ENCODE results near the gene LZTR1.
A peak's percentile ranks its signal among the peaks of the same experiment; 100 is the strongest.

Gene LZTR1

GRCh38 chr22:20980938-20981722 lies 967 bp upstream of the LZTR1 start:
- DNase-seq (ENCODE audit: low read depth, low spot score): no peak

- DNase-seq (ENCODE audit: low read depth, low spot score): no peak
Observed at GRCh38 chr22:20982563-20982882, 426 bp downstream of the LZTR1 start.

DNA sequence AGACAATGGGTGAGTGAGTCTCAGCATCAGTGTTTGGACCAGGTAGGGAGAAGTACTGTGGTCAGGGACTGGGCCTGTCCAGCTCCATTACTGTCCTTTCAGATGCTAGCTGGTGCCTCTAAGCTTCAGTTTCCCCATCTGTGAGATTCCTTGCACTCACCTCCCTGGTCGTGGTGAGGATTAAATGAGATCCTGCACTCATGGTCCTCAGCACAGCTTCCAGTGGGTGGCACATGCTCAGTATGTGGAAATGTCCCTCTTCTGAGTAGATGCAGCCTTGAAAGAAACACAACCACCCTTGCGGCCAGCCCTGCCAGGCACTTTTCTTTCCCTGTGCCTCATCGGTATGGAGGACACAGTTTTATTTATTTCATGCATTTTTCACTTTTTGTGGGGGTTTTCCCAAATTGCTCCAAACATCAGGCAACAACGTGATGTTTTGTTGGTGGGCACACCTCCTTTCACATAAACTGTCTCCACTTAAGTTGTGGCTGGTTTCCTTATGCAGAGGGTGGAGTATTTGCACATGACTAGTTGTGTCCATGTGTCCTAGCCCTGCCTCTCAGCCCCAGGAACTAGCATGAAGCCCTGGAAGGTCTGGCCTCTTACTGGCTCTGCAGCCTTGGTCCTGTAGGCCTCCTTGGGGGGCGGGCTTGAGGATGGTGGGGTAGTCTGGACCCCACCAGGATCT lies 1.1 kb downstream of the LZTR1 start:
- DNase-seq (ENCODE audit: low read depth, low spot score): no peak

DNA sequence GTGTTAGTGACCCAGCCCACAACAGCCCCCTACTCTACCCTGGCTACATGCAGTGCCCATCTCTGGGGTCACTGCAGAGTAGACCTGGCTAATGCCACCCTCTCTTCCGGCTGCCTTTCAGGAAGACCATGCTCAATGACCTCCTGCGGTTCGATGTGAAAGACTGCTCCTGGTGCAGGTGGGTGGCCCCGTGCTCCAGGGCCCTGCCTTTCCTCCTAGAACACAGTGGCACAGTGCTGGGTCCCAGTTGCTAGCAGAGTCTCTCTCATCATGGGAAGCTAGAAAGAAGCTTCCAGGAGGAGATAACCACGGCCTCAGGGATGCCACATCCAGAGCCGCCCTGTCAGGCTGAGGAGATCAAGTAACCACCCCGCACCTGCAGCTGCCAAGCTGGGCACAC lies 3.6 kb downstream of the LZTR1 start:
- DNase-seq (ENCODE audit: low read depth, low spot score): no peak

- DNase-seq (ENCODE audit: low read depth, low spot score): no peak
Observed at GRCh38 chr22:20986365-20986764, 4.3 kb downstream of the LZTR1 start.

- no peak for DNase-seq (ENCODE audit: low read depth, low spot score)
Observed at GRCh38 chr22:20987375-20987774, 5.3 kb downstream of the LZTR1 start.

DNA sequence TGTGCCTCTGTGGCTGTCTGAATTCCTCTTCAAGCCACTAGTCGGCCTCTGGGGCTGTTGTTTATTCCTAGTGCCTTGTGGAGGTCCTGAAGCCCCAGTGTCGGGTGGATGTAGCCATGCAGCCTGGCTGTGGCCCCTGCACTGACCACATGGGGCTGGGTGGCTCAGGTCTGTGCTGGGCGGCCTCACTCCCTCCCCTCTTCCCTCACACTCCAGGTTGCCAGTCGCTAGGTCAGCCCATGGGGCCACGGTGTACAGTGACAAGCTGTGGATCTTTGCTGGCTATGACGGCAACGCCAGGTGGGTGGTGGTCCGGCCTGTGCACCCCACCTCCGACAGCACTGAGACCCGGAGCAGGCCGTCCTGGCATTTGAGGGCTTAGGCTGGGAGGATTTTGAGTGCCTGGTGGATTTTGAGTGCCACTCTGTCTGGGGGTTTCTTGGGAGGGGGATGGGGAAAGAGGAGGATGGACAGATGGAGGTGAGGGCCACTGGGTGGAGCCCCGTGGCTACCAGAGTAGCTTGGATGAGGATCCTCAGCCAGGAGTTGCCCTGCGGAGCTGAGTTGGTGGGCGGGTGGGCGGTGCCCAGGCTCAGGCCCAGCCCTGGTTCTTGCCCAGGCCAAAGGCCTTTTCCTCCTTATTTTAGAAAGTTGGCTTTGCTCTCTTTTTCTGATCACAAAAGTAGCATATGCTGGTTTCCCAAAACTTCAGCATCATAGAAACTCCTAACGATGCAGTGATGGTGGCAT lies 6.7 kb downstream of the LZTR1 start:
- DNase-seq (ENCODE audit: low read depth, low spot score): no peak

- peak; percentile 76 for DNase-seq (ENCODE audit: low read depth, low spot score)
Observed at GRCh38 chr22:20989323-20990138, 7.4 kb downstream of the LZTR1 start.

GRCh38 chr22:20990184-20991180 lies 8.4 kb downstream of the LZTR1 start:
- no peak for DNase-seq (ENCODE audit: low read depth, low spot score)

DNA sequence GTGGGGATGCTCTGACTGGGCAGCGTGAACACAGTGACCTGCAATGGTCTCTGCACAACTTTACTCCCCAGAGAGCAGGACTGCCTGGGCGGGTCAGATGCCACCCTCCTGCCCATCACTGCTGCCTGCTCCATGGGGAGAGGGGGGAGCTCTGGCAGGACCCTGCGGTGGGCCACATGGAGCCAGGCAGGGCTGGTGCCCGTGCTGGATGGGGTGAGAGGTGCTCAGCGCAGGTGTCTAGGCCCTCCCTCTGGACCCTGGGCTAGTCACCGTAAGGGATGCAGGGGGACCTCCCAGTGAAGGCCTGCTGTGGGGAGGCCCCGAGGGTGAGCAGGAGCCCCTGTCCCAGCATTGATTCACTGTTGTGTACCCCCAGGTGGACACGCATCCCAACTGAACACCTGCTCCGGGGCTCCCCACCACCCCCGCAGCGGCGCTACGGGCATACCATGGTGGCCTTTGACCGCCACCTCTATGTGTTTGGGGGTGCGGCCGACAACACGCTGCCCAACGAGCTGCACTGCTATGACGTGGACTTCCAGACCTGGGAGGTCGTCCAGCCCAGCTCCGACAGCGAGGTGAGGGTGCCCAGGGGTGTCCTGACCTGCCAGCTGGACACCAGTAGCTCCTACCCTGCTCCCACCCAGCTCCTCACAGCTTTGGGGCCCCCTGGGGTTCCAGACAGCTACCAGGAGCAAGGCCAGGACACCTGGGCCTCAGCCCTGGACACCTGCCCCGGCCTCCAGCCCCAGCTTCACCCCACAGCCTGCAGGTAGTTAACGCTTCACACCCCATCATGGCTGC lies 9.4 kb downstream of the LZTR1 start:
- DNase-seq (ENCODE audit: low read depth, low spot score): no peak

- DNase-seq (ENCODE audit: low read depth, low spot score): no peak
Observed at GRCh38 chr22:20992056-20992442, 10.0 kb downstream of the LZTR1 start.

- no peak for DNase-seq (ENCODE audit: low read depth, low spot score)
Observed at GRCh38 chr22:20992456-20993303, 10.6 kb downstream of the LZTR1 start.

DNA sequence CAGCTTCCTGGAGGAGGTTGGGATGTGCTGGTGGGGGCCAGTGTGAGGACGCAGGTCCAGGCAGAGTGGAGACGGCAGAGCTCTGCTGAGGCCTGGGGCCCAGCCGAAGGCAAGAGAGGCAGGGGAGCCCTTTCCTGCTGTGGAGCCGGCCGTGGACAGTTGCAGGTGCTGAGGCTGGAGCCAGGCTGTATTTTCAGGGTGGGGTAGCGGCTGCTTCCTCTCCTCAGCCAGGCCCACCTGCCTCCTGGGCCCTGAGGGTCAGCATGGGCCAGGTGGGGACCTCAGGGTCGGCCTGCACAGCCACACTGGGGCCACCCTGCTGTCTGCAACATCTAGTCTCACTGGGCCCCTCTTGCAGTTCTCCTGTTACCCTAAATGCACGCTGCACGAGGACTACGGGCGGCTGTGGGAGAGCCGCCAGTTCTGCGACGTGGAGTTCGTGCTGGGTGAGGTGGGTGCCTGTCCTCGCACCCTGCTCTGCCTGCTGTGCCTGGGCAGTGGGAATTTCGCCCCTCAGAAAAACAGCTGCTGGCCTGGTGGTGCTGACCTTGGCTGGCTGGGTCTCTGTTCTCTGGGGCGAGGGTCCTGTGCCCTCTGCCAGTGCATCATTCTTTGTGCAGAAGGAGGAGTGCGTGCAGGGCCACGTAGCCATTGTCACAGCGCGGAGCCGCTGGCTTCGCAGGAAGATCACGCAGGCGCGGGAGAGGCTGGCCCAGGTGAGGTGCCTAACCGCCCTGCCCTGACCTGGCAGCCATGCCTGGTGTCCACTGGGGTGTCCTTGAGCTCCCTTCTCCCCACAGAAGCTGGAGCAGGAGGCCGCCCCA lies 11.4 kb downstream of the LZTR1 start:
- DNase-seq (ENCODE audit: low read depth, low spot score): no peak

- DNase-seq (ENCODE audit: low read depth, low spot score): no peak
Observed at GRCh38 chr22:20994128-20994901, 12.2 kb downstream of the LZTR1 start.

- DNase-seq (ENCODE audit: low read depth, low spot score): no peak
Observed at GRCh38 chr22:20994902-20995241, 12.8 kb downstream of the LZTR1 start.

GRCh38 chr22:20995329-20996030 lies 13.4 kb downstream of the LZTR1 start:
- no peak for DNase-seq (ENCODE audit: low read depth, low spot score)

- no peak for DNase-seq (ENCODE audit: low read depth, low spot score)
Observed at GRCh38 chr22:20996031-20996410, 13.9 kb downstream of the LZTR1 start.
